ENCODE data around the gene PPL. TPM values are rescaled to one million over a fixed set of nuclear protein-coding genes. Genes with fewer than 3 reads are reported as not detected.
A peak's percentile ranks its signal among the peaks of the same experiment; 100 is the strongest.

Gene PPL
- total RNA-seq, 1 donor from 2014 or later: 0.26 TPM

DNA sequence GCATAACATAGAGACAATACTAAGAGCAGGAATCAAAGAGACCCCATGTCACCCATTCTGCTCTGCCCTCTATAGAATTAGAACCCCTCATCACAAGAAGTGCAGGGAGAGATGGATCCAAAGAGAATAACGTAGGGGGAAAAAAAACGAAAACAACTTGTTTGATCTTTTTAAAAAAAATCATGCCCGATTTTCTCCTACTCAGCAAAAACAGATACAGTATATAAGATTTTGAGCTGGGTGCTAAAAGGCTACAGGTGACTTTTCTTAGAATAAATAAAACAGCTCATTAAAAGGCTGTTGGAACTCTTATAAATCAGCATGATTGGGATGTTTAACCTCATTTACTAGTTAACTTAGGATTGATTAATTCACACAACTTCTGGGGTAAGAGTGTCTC lies 72.2 kb downstream of the PPL start:
- no peak for DNase-seq (ENCODE audit: low read depth, low spot score)

DNA sequence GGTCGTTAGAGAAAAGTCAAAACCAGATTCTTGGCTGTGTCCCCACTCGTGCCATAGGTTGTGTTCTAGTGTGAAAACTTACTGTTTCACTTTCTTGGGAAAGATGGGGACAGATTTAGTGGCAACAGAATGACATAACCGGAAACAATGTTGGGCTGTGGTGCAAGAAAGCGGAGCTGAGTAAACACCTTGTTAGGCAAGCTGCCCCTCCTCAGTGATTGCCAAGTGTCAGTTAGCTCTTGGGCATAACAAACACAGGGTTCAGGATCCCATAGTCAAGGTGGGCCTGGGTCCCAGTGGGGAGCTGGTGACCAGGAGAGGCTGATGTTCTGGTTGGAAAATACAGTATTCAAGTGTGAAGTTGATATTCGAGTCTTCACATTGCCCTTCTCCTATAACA lies 74.3 kb downstream of the PPL start:
- DNase-seq (ENCODE audit: low read depth, low spot score): no peak

DNA sequence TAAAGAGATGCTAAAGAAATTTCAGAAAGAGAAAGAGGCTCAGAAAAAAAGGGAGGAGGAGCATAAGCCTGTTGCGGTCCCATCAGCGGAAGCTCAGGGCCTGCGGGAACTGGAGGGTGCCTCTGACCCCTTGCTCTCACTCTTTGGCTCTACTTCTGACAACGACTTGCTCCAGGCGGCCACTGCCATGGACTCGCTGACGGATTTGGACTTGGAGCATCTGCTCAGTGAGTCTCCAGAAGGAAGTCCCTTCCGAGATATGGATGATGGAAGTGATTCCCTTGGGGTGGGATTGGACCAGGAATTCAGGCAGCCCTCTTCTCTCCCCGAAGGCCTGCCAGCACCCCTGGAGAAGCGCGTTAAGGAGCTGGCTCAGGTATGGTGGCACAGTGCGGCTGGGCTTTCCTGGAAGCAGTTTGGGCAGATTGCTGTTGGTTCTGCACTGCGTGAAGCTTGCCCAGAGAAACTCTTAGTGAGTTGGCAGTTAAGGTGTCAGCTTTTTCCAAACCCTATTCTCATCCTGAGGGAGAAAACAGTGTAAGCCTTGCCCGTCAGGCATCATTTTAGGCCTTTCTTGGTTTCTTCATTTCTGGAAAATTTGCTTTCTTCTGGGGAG lies 76.1 kb downstream of the PPL start:
- no peak for DNase-seq (ENCODE audit: low read depth, low spot score)

DNA sequence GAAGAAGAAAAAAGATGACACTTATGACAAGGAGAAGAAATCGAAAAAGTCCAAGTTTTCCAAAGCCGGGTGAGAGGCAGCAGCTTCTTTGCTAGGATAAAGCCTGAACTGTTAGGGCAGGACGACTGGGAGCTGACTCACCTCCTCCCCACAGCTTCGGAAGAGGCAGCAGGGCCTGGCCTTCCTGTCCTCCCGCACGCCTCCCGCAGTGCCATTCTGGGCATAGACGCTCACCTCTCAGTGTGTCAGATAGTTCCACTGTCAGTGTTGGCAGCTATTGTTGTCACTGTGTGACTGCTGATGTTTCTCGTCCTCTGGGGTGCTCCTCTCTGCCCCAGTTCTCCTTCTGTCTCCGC lies 77.1 kb downstream of the PPL start:
- peak; percentile 37 for DNase-seq (ENCODE audit: low read depth, low spot score)

DNA sequence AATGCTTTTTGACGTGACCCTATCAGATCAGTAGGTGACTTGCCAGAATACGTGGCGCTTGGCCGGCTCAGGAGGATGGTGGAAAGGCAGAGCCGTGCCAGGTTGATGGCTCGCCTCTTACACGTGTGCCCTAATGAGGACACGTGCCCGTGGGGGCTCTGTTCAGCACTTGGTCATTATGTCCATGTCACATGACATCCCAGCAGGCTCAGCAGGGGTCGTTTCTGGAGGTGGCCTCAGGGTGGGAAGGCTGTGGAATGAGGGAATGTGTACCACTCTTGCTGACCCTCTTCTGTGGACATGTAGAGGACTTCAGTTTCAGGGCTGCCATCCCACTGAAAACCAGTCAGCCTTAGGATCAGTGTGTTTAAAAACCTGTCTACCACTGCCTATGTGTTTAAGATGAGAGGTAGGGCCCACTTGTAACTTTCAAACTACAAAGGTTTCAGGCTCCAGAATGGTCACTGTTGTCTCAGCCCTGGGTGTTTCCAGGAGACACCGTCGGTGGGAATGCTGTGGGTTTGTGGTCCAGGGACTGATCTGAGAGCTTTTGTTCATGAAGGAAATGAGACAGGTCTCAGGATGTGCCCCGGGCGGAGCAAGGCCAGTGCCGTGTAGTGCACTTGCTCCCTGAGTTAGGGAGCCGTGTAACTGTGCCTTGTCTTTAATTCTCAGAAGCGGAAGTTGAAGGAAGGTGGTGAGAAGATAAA lies 77.6 kb downstream of the PPL start:
- no peak for DNase-seq (ENCODE audit: low read depth, low spot score)

DNA sequence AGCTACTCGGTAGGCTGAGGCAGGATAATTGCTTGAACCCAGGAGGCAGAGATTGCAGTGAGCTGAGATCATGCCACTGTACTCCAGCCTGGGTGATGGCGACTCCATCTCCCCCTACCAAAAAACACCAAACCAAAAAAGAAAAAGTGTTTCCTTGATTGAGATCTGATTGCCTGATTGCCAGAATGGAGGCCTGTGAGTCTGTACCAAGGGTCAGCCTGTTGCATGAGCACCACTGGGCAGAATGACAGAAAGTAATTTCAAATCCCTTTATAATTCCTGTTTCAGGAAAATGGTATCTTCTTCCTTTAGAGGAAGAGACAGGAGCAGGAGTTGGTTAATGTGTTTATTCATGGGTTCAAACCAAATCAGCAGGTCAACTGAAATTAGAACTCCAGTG lies 81.1 kb downstream of the PPL start:
- no peak for DNase-seq (ENCODE audit: low read depth, low spot score)

DNA sequence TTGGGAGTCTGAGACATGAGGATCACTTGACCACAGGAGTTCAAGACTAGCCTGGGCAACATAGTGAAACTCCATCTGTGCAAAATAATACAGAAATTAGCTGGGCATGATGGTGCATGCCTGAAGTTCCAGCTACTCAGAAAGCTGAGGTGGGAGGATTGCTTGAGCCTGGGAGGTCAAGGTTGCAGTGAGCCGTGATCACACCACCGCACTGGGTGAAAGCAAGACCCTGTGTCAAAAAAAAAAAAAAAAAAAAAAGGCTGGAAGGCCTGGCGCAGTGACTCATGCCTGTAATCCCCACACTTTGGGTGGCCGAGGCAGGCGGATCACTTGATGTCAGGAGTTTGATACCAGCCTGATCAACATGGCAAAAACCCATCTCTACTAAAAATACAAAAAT lies 81.6 kb downstream of the PPL start:
- DNase-seq (ENCODE audit: low read depth, low spot score): no peak

DNA sequence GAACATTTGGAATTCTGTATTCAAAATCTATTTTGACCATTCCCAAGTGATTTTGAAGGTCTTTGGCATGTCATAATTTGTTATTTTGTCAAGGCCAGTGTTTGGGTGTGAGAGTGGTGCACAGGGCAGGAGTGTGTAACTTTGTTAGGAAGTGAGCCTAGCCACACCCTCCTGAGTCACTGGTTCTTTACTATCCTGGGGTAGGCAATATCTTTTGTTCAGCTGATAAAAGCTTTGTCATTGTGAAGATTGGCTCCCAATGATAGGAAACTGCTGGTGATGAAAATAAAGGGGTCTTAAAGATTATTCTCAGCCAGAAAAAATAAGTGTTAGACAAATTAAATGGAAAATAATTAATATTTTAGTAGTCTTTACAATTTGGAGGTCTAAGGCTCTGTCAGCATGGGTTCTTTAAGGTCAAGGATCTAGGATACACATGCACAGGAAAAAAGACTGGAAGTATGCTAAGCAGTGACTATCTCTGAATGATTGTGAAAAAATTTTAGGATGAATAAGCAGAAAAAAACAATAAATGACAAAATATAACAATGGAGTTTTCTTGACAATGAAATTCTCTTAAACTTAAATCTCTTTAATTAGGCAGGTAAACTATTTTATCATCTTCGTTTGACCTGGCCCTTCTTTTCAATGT lies 84.6 kb downstream of the PPL start:
- peak; percentile 27 for DNase-seq (ENCODE audit: low read depth, low spot score)

DNA sequence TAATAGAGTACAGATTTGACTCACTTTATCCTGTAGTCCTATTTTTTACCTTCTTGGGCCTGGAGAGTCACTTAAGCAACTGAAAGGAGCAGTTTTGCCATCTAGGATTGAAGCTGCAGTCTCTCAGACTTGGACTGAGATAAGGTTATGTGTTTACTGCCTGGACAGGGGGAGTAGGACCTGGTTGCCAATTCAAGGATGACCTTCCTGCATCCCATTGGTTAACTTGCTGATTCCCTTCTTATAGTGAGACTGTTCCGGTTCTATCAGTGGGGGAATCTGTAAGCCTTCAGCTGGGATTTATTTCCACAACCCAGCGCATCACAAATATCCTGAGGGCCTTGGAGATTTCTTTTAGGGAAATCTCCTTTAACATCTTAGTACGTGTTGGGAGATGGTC lies 86.7 kb downstream of the PPL start:
- no peak for DNase-seq (ENCODE audit: low read depth, low spot score)

DNA sequence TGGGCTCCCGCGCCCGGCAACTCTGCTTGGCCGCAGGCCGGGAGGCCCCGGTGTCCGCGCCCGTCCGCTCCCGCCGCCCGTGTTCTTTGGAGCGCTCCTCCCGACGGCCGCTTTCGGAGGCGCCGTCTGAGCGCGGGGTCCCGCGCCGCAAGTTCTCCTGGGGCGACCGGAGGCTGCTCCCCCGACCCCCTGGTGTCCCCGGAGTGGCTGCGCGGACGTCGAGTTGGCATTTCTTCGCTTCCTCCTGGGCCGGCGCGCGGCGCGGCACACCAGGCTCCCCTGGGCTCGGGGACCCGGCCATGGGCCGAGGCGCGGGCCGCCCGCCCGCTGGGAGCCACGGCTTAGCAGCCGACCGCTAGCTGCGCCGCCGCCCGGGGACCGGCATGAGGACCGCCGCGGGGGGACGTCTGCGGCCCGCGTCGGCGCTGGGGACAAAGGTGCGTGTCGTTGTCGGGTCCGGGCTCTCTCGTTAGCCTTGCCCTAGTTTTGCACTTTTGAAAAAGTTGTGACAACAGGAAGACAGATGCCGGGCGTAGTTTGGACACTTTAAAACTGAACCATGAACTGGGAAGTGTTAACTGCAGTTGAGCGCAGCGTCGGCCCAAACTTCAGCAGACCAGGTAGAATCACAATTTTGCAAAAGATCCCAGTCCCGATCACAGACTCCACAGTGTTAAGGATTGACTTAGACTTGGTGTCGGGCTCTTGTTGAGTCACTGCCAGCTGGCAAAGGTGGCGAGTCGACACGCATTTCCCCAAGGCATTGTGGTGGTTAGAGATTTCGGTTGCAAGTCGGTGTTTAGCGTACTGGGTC lies 89.0 kb downstream of the PPL start:
- peak; percentile 45 for DNase-seq (ENCODE audit: low read depth, low spot score)

DNA sequence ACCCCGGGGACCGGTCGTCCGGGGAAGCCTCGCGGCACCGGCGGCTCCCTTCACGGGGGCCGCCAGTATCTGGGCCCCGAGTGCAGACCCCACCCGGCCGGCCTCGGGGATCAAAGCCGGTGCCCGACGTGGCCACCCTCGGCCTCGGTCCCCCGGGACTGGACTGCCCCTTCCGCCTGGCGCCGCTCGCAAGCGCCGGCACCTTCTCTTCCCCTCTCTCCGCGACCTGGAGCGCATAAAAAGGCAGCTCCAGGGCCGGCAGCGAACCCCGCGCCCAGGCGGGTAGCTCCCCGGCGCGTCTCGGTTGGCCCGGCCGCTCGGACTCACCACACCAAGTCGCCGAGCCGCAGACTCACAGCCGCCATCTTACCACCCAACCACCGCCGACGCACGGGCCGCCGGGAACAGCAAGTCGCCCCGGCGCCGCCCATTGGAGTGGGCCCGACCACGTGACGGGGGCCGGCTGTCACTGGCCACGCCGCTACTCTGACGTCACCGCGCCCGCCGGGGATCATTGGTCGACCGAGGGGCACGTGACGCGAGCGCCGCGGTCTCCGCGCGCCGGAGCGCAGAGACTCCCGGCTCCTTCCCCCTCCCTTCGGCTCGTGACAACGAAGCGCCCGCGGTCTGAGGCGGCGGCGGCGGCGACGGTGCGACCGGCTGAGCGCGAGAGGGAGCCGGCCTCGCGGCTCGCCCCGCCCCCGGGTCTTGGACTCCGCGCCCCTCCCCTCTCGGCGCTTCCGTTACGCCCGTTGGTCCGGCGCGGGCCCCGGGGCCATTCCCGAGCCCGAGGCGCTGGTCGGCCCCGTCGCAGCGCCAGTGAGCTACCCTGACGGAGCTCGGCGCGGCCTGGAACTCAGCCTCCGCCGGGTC lies 89.8 kb downstream of the PPL start, which contains the start of the genes GLYR1 and UBN1:
GLYR1 (minus strand) TSS at position 388 of the 873 bp plus-strand sequence; CDS start at position 365, 23 bp downstream.
UBN1 (plus strand) TSS at position 581 of the 873 bp plus-strand sequence. CDS start 5,437 bp downstream, outside the sequence.
- DNase-seq (ENCODE audit: low read depth, low spot score): peak; percentile 88

DNA sequence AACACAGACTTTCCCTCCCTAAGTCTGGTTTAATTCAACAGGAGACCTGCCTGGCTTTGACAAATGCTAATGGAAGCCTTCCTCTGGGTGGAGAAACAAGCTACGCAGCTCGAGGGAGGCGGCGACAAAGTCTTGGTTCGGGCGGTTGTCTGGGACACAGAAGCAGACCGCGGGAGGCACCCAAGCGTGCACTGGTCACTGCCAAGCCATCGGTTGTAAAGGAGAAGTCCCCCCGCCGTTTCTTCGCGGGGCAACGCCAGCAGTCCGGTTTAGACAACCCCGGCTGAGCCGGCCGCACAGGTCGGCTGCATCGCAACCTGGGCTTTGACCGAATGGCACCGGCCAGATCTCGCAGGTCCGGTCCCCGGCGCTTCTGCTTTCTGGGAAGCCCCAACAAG lies 90.4 kb downstream of the PPL start:
- peak; percentile 26 for DNase-seq (ENCODE audit: low read depth, low spot score)

DNA sequence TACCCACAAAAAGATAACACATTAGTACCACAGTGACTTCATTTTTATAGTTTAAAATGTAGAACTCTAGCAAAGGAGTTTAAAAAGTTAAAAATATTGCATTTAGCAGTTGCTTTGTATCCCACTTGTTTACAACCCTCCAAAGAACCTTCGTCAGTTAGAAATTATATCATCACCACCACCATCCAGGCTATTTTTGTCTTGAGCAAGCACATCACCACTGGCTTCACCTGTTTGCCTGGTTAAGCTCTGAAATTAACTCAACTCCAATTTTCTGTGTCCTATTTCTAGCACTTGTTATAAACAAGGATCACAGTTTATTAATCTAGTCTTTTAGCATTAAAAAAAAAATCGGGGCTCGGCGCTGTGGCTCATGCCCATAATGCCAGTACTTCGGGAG lies 96.0 kb downstream of the PPL start:
- no peak for DNase-seq (ENCODE audit: low read depth, low spot score)

DNA sequence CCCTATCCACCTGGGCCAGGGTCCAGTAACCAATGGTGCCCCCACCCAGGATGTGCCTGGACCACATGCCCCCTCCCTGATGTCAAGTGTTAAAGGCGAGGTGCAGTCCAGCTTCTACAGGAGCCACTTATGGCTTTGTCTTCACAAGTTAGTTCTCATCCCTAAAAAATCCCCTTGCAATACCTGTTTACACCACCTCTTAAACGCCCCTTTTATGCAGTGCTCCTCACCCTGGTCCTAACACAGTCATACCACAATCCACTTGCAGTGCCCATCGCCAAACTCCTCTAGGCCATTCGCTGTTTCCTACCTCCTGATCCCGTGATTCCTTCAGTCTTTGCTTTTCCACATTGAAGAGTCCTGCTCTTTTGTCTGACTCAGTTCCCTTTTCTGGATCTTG lies 97.0 kb downstream of the PPL start:
- no peak for DNase-seq (ENCODE audit: low read depth, low spot score)

DNA sequence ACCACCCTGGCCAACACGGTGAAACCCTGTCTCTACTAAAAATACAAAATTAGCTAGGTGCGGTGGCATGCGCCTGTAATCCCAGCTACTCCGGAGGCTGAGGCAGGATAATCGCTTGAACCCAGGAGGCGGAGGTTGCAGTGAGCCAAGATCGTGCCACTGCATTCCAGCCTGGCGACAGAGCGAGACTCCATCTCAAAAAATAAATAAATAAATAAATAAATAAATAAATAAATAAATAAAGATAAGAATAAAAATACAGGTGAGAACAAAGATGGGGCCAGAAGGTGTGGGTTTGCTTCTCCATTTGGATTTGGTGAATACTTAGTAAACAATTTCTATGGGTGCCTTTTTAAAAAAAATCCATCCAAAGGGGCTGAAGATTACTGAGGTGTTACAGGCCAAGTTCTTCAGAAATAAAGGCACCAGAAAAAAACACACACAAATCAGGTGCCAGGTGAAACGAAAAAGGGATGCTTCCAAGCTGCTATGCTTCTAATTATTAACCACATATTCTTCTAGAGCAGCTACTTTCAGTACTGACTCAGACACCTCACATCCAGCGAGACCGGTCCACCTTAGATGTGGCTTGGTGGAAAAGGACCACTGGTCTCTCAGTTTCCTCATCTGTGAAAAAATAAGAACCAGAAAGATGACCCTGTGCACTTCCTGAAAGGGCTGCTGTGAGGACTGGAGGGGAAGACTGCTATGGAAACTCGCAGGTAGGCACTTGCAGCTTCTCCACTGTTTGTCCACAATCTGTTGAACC lies 99.0 kb downstream of the PPL start:
- no peak for DNase-seq (ENCODE audit: low read depth, low spot score)

DNA sequence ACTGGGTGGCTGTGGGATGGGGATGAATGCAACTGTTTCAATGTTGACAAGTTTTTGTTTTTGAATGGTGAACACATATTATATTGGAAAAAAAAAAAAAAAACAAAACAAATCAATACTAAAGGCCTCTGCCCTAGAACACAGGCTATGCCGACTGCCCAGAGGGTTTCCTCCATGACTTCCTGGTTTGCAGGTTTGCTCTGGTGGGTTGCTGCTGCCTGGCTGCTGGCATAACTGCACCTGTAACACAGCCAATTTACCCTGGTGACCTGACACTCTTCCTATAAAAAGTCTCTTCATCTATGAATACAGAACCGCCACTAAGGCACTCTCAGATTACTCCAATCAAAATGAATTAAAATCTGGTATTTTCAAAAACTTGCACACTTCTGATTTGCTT lies 100.2 kb downstream of the PPL start:
- no peak for DNase-seq (ENCODE audit: low read depth, low spot score)

DNA sequence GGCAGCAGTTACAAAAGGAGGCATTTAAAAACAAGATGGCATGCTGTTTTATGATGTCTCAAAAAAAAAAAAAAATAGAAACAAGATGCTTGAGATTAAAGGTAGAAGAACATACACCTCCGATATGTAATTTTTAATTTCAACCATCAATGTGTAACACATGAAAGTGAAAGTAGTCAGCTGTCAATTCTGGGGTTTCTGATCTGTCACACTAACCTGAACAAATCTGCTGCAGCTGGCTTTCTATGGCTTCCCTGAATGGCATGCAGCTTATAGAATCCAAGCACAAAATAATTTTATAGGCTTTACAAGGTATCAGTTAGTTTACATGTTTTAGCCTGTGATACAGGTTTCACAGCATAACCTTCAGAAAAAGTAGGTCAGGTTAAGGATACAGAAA lies 103.4 kb downstream of the PPL start:
- DNase-seq (ENCODE audit: low read depth, low spot score): no peak

DNA sequence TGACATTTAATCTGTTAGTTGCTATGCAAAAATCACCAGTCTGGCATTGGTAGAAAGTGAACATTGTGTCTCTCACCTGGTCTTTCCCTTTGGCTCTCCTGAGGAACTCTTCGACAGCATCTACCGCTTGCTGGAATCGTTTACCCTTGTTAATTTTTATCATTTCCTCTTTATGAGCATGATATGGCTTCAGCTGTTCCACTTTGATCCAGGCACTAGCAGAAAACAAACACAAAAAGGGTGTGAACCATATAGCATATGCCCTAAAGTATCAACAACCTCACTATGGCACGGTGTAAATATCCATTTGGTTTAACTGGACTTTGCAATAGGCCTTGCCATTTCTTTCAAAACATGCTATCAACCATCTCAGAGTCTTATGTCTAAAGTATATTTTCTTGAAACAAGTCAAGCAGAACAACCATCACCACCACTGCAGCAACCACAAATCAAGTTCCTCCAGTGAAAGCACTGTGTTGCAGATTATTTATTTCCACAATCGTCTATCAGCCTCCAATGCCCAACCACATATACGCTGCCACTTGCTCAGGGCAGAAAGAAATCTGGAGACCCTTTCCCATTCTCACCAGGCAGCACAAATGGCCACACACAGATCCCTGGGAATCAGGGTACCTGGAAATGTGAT lies 104.1 kb downstream of the PPL start:
- no peak for DNase-seq (ENCODE audit: low read depth, low spot score)
